CD4-positive, CD25-positive, alpha-beta regulatory T cell (primary cell): Measurements from ENCODE around the gene ZNF423. TPM values are rescaled to one million over a fixed set of nuclear protein-coding genes. Genes with fewer than 3 reads are reported as not detected.
A peak's percentile ranks its signal among the peaks of the same experiment; 100 is the strongest.

Experiments
- ATAC-seq, 2 donors: fragments of 150-1000 bp; cut with Tn5 transposase; one replicate each; pipeline ENCODE4 v1.10.0; 2021; ENCODE audit warnings: low read depth in 2 of 2, moderate number of reproducible peaks in 2 of 2, moderate library complexity in 1 of 2
- DNase-seq, 3 donors: peaks; one replicate each; pipeline versions ENCODE4 v3.0.0 to v3.0.0-alpha.2; 2012 to 2022; ENCODE audit warnings: mixed read lengths in 1 of 3
- H3K27ac ChIP-seq: one replicate; pipeline ENCODE4 v1.7.0; 2013; ENCODE audit warnings: mild to moderate bottlenecking, low read length; ENCODE audit not compliant: insufficient read depth, poor library complexity, severe bottlenecking
- H3K27me3 ChIP-seq: one replicate; pipeline ENCODE4 v1.7.0; 2013; ENCODE audit warnings: low read length; ENCODE audit not compliant: control insufficient read depth, insufficient read depth
- H3K36me3 ChIP-seq: one replicate; pipeline ENCODE4 v1.7.0; 2013; ENCODE audit warnings: mild to moderate bottlenecking, low read length, moderate library complexity; ENCODE audit not compliant: control insufficient read depth, insufficient read depth
- H3K4me1 ChIP-seq: 2 replicates; pipeline ENCODE4 v1.7.0; 2013; ENCODE audit warnings: mild to moderate bottlenecking, low read length; ENCODE audit not compliant: insufficient read depth, control insufficient read depth, poor library complexity, severe bottlenecking
- H3K4me3 ChIP-seq: one replicate; pipeline ENCODE4 v1.7.0; 2013; ENCODE audit warnings: low read depth, mild to moderate bottlenecking, low read length, moderate library complexity
- H3K9me3 ChIP-seq, 2 experiments: 1 replicate in 1 of 2; 2 replicates in 1 of 2; pipeline ENCODE4 v1.7.0; 2013; ENCODE audit warnings: low read length in 2 of 2, mild to moderate bottlenecking in 1 of 2, moderate library complexity in 1 of 2; ENCODE audit not compliant: control insufficient read depth in 2 of 2
- H3K27ac Mint-ChIP-seq, 3 donors: one replicate each; pipeline ENCODE4 v1.8.0; 2020 to 2022; ENCODE audit warnings: mild to moderate bottlenecking in 3 of 3, mixed read lengths in 3 of 3, moderate library complexity in 2 of 3
- H3K27me3 Mint-ChIP-seq: one replicate; pipeline ENCODE4 v1.8.0; 2022; ENCODE audit warnings: mild to moderate bottlenecking, mixed read lengths
- H3K36me3 Mint-ChIP-seq: one replicate; pipeline ENCODE4 v1.8.0; 2020; ENCODE audit warnings: mixed read lengths
- H3K4me1 Mint-ChIP-seq, 4 donors: one replicate each; pipeline ENCODE4 v1.8.0; 2020 to 2022; ENCODE audit warnings: mixed read lengths in 4 of 4, mild to moderate bottlenecking in 1 of 4
- H3K4me3 Mint-ChIP-seq, 4 donors: one replicate each; pipeline ENCODE4 v1.8.0; 2020 to 2022; ENCODE audit warnings: mild to moderate bottlenecking in 4 of 4, mixed read lengths in 4 of 4, moderate library complexity in 3 of 4
- H3K9me3 Mint-ChIP-seq, 7 donors: one replicate each; pipeline ENCODE4 v1.8.0; 2020 to 2022; ENCODE audit warnings: mixed read lengths in 7 of 7, mild to moderate bottlenecking in 3 of 7, moderate library complexity in 2 of 7
- polyA plus RNA-seq, 4 donors: library from polyadenylated mRNA; unstranded; fragments of 300-500 nt; fragmentation: Illumina TruSeq; gene quantifications; one replicate each; pipeline ENCODE4 v1.2.3, GENCODE V29; 2021
- total RNA-seq: library from RNA; stranded (reverse); gene quantifications from one replicate; pipeline ENCODE4 v1.2.3, GENCODE V29; 2022

Gene ZNF423
- total and polyA plus RNA-seq, 5 donors from 2014 or later: 0.05 TPM; not detected in 4

GRCh38 chr16:49477250-49477895 lies 378.5 kb downstream of the ZNF423 start:
- peaks cover 0 to 2% (median 0%) of the 10 kb centered on the region in 7 donors for H3K9me3 Mint-ChIP-seq
- Histone ChIP-seq H3K36me3 (no peaks in the 10 kb centered on the region), H3K4me3 (no peak overlapping the region), H3K27me3 (peaks cover 2% of the 10 kb centered on the region), H3K27ac (no peak overlapping the region), H3K9me3 (no peaks in the 10 kb centered on the region), H3K4me1 (no peaks in the 10 kb centered on the region)
- H3K27ac Mint-ChIP-seq: no peak overlapping the region
- H3K4me1 Mint-ChIP-seq: no peaks in the 10 kb centered on the region
- no peak overlapping the region for H3K4me3 Mint-ChIP-seq
- peaks cover 11% of the 10 kb centered on the region for H3K27me3 Mint-ChIP-seq
- no peak for ATAC-seq
- no peak for DNase-seq
- H3K36me3 Mint-ChIP-seq: no peaks in the 10 kb centered on the region

- peaks cover 11% of the 10 kb centered on the region for H3K27me3 Mint-ChIP-seq
- no peaks in the 10 kb centered on the region for H3K36me3 Mint-ChIP-seq
- H3K9me3 Mint-ChIP-seq: peaks cover 0 to 2% (median 0%) of the 10 kb centered on the region in 7 donors
- Histone ChIP-seq H3K36me3 (no peaks in the 10 kb centered on the region), H3K9me3 (no peaks in the 10 kb centered on the region), H3K27me3 (peaks cover 2% of the 10 kb centered on the region), H3K4me1 (no peaks in the 10 kb centered on the region), H3K4me3 (no peak overlapping the region), H3K27ac (no peak overlapping the region)
- H3K27ac Mint-ChIP-seq: no peak overlapping the region
- H3K4me3 Mint-ChIP-seq: no peak overlapping the region
- DNase-seq (no peak), ATAC-seq (no peak)
- no peaks in the 10 kb centered on the region for H3K4me1 Mint-ChIP-seq
Measured at GRCh38 chr16:49474741-49475140, 381.2 kb downstream of the ZNF423 start.

- ATAC-seq: no peak
- peaks cover 9% of the 10 kb centered on the region for H3K27me3 Mint-ChIP-seq
- no peak overlapping the region for H3K27ac ChIP-seq
- H3K27me3 ChIP-seq: no peaks in the 10 kb centered on the region
- H3K9me3 Mint-ChIP-seq: peaks cover 0 to 2% (median 0%) of the 10 kb centered on the region in 7 donors
- no peaks in the 10 kb centered on the region for H3K9me3 ChIP-seq
- H3K4me3 ChIP-seq: no peak overlapping the region
- no peaks in the 10 kb centered on the region for H3K36me3 Mint-ChIP-seq
- H3K27ac Mint-ChIP-seq: peak overlapping the region in 1 of 3 donors; percentile 55
- H3K36me3 ChIP-seq: no peaks in the 10 kb centered on the region
- no peak overlapping the region for H3K4me3 Mint-ChIP-seq
- H3K4me1 Mint-ChIP-seq: no peaks in the 10 kb centered on the region
- H3K4me1 ChIP-seq: no peaks in the 10 kb centered on the region
- DNase-seq: no peak
Measured at GRCh38 chr16:49473773-49474172, 382.1 kb downstream of the ZNF423 start.

GRCh38 chr16:49473131-49473530 lies 382.8 kb downstream of the ZNF423 start:
- Histone ChIP-seq H3K4me3 (no peak overlapping the region), H3K36me3 (no peaks in the 10 kb centered on the region), H3K9me3 (no peaks in the 10 kb centered on the region), H3K4me1 (no peaks in the 10 kb centered on the region), H3K27ac (no peak overlapping the region), H3K27me3 (no peaks in the 10 kb centered on the region)
- ATAC-seq (no peak), DNase-seq (no peak)
- H3K4me3 Mint-ChIP-seq: no peak overlapping the region
- peaks cover 0 to 2% (median 0%) of the 10 kb centered on the region in 7 donors for H3K9me3 Mint-ChIP-seq
- peaks cover 4% of the 10 kb centered on the region for H3K27me3 Mint-ChIP-seq
- no peaks in the 10 kb centered on the region for H3K36me3 Mint-ChIP-seq
- no peaks in the 10 kb centered on the region for H3K4me1 Mint-ChIP-seq
- H3K27ac Mint-ChIP-seq: no peak overlapping the region

GRCh38 chr16:49472598-49472997 lies 383.3 kb downstream of the ZNF423 start:
- peak overlapping the region in 1 of 3 donors; percentile 63 for H3K27ac Mint-ChIP-seq
- ATAC-seq: no peak

GRCh38 chr16:49471038-49471727 lies 384.7 kb downstream of the ZNF423 start:
- Histone ChIP-seq H3K4me1 (no peaks in the 10 kb centered on the region), H3K9me3 (no peaks in the 10 kb centered on the region), H3K27ac (no peak overlapping the region), H3K36me3 (no peaks in the 10 kb centered on the region), H3K4me3 (no peak overlapping the region), H3K27me3 (no peaks in the 10 kb centered on the region)
- peaks cover 0 to 5% (median 0%) of the 10 kb centered on the region in 4 donors for H3K4me1 Mint-ChIP-seq
- no peak overlapping the region for H3K27ac Mint-ChIP-seq
- no peak overlapping the region for H3K4me3 Mint-ChIP-seq
- no peak for ATAC-seq
- DNase-seq: no peak
- H3K27me3 Mint-ChIP-seq: peaks cover 8% of the 10 kb centered on the region
- H3K9me3 Mint-ChIP-seq: peaks cover 0 to 2% (median 0%) of the 10 kb centered on the region in 7 donors
- H3K36me3 Mint-ChIP-seq: no peaks in the 10 kb centered on the region

More at GRCh38 chr16:49472598-49472997, 383.3 kb downstream of the ZNF423 start:
- no peaks in the 10 kb centered on the region for H3K27me3 ChIP-seq
- Mint-ChIP-seq H3K4me1 (no peaks in the 10 kb centered on the region), H3K9me3 (peaks cover 0 to 2% (median 0%) of the 10 kb centered on the region in 7 donors), H3K36me3 (no peaks in the 10 kb centered on the region), H3K4me3 (no peak overlapping the region), H3K27me3 (peaks cover 5% of the 10 kb centered on the region)
- no peaks in the 10 kb centered on the region for H3K36me3 ChIP-seq
- DNase-seq: no peak
- no peaks in the 10 kb centered on the region for H3K4me1 ChIP-seq
- H3K27ac ChIP-seq: no peak overlapping the region
- no peaks in the 10 kb centered on the region for H3K9me3 ChIP-seq
- H3K4me3 ChIP-seq: no peak overlapping the region

GRCh38 chr16:49470513-49470991 lies 385.4 kb downstream of the ZNF423 start:
- no peaks in the 10 kb centered on the region for H3K4me1 ChIP-seq
- peaks cover 8% of the 10 kb centered on the region for H3K27me3 Mint-ChIP-seq
- no peak overlapping the region for H3K4me3 Mint-ChIP-seq
- H3K27me3 ChIP-seq: no peaks in the 10 kb centered on the region
- DNase-seq (no peak), ATAC-seq (no peak)
- H3K9me3 ChIP-seq: no peaks in the 10 kb centered on the region
- no peak overlapping the region for H3K27ac ChIP-seq
- H3K27ac Mint-ChIP-seq: no peak overlapping the region
- no peak overlapping the region for H3K4me3 ChIP-seq
- H3K36me3 ChIP-seq: no peaks in the 10 kb centered on the region
- H3K4me1 Mint-ChIP-seq: peaks cover 0 to 11% (median 0%) of the 10 kb centered on the region in 4 donors
- peaks cover 0 to 2% (median 0%) of the 10 kb centered on the region in 7 donors for H3K9me3 Mint-ChIP-seq
- no peaks in the 10 kb centered on the region for H3K36me3 Mint-ChIP-seq
